Fibroblast of gingiva (primary cell): ENCODE measurements around the gene LENG9.
"Not testable (repeated sequence)": the region's sequence is repeated elsewhere in the genome, so short reads cannot be mapped to it uniquely, and the experiment has no call there.

Experiments used
- DNase-seq: peaks from one replicate; pipeline ENCODE4 v3.0.0-alpha.2; 2011; ENCODE audit warnings: low read depth

Gene LENG9

DNA sequence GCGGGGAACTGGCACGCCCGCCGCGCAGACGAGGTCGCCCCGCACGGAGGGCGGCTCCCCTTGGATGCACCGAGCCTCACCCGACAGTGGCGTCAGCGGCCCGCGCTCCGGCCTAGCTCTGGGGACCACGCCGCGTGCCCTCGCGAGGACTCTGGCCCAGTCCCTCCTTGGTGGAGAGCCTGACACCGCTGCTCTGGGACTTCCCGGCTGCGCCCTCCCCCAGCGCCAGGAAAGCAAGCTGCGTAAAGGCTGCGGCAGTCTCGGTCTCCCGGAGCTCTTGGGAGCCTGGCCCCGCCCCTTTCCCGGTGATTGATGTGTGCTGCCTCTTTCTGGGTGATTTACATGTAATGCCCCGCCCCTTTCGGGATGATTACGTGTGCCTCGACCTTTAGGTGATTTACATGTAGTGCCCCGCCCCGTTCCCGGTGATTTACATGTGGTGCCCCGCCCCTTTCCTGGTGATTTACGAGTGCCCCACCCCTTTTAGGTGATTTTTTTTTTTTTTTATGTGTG lies at the start of gene LENG9:
Gene LENG9 (minus strand): TSS at position 248 of the 513 bp plus-strand sequence. CDS start 252 bp downstream, outside the sequence.
- peak; percentile 99 for DNase-seq

DNA sequence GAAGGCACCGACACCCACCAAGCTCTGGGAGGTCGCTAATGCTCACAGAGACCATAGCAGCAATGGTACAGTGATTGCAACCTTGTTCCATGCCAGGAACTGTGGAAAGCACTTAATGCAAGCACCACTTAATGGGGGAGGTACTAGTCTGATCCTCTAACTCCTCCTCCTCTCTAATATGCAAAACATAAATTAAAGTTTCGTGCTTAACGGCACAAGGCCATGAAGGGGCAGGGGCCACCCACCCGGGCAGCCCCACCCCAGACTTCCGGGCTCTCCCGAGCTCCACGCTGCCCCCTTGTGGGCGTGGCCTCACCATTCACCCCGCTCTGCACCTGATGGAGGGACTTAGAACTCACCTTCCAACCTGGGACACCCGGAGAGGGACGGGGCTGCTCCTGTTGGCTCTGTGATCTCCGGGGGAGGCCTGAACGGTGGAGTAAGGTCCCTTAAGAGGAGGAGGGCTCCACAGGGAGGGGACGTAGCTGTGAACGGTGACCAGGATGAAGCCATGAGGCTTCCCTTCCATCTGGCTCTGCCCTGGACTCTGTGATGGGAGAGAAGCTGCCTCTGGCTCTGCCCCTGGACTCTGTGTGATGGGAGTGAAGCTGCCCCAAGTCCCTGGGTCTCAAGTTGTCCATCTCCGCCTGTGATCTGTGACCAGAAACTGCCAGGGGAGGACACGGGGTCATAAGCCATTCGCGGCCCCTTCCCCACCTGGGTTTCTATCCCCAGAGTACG lies 45.8 kb upstream of the LENG9 start:
- DNase-seq = not testable (repeated sequence)

DNA sequence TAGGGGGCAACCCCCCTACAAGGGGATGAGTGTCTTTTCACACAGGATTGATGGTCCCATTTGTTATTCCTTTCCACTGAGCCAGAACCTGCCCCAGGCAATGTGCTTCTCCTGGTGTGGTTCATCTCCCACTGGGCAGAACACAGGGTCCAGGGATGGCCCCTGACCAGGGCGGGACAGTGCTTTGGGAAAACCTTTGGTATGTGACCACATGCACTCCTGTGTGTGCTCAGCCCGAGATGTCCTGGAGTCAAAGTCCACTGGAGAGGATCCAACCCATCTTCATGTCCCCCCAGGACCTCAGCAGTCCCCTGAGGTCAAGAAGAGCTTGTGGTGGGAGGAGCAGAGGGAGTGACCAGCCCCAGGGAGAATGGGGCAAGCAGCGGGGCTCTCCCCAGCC lies 44.9 kb upstream of the LENG9 start:
- DNase-seq = not testable (repeated sequence)

DNA sequence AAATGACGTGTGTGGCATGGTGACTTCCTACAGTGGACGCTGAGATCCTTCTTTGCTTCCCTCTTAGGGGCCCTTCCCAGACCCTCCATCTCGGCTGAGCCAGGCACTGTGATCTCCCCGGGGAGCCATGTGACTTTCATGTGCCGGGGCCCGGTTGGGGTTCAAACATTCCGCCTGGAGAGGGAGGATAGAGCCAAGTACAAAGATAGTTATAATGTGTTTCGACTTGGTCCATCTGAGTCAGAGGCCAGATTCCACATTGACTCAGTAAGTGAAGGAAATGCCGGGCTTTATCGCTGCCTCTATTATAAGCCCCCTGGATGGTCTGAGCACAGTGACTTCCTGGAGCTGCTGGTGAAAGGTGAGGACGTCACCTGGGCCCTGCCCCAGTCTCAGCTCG lies 44.2 kb upstream of the LENG9 start:
- DNase-seq = no peak

DNA sequence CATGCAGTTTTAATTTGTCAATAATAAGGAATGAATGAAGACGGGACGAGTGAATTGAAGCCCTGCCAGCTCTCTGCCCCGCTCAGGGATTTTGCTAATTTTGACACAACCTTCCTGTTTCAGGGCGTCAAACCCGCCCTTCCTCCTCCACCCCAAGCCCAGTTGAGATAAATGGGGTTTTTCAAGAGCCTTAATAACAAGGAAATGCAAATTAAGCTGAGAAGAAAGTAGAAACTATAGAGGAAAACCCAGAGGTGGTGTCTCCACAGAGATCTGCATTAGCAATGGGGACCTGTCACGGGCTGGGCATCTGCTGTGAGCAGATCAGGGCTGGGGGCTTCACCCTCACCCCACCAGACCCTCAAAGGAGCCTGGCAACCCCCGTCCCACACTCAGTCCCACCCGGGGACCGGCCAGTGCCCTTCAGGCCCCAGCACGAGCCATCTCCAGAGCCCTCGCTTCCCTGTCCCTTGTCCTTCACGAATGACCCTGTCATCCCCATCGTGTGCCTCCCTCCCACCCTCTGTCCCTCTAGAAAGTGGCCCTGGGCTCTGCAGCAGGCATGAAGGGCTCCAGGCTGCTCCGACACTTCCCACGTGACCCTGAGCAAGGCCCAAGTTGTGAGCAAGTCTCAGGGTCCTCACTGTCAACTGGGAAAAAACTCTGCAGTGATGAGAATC lies 43.6 kb upstream of the LENG9 start:
- DNase-seq = not testable (repeated sequence)

DNA sequence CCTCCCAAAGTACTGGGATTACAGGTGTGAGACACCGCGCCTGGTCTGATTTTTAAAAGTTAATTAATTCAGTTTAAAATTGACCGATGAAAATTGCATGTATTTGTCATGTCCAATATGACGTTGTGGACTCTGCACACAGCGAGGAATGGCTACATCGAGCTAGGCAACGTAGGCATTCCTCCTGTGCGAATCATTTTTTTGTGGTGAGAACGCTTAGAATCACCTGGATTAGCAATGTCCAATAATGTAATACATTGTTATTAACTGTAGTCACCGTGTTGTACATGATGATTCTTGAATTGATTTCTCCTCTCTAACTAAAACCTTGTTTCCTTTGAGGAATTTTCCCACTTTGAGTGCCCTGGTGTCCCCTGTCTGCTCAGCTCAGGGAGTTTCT lies 42.5 kb upstream of the LENG9 start:
- DNase-seq = no peak

DNA sequence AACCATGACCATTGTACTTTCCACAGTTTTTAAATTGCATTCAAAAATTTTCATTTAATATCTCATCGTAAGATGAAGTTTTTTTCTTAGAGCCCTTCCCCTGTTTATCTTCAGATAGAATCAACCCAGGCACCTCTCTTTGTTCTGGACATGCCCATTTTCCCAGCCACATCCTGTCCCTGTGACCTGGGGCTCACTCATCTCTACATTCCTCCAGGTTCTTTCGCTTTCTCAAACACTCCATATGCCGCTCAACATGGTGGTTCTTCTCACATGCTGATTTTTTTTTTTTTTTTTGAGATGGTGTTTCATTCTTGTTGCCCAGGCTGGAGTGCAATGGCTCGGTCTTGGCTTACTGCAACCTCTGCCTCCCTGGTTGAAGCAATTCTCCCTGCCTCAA lies 42.0 kb upstream of the LENG9 start:
- DNase-seq = not testable (repeated sequence)

DNA sequence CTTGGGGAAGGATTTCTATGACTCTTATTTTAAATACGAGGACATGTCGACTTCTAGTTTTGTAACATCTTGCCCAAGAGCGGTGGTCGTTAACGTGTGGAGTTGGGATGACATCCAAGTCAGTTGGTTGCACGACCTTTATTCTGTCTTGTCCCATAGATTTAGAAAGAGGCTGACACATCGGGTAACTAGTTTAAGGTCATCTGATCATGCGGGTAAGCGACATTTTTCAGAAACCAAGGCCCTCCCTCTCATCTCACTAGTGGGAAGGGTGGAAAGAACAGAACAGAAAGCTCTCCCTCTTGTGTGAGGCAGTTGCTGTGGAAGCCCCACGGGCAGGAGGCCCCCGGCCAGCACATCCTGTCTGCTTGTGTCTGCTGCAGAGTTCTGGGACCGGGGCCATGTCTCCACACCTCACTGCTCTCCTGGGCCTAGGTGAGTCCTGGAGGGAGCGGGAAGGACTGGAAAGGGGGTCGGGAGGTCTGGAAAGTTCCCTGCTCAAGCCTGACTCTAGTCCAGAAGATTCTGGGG lies 39.0 kb upstream of the LENG9 start, which contains the start of gene LAIR2:
Gene LAIR2 (plus strand): TSS at position 314 of the 531 bp plus-strand sequence. CDS start 88 bp downstream, at position 402.
- no peak for DNase-seq

DNA sequence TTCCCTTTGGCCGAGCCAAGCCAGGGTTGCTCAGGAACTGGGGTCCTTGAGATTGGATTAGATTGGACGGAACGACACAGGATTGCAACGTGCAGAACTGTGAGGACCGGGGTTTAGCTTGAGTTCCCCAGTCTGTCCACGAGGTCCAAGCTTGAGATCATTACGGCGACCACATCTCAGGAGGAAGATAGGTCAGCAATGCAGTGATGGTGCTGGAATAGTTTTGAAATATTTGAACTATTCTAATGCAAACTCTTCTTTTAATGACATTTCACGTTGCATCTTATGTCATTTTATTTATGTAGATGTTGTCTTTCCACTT lies 34.8 kb upstream of the LENG9 start:
- DNase-seq = not testable (repeated sequence)

DNA sequence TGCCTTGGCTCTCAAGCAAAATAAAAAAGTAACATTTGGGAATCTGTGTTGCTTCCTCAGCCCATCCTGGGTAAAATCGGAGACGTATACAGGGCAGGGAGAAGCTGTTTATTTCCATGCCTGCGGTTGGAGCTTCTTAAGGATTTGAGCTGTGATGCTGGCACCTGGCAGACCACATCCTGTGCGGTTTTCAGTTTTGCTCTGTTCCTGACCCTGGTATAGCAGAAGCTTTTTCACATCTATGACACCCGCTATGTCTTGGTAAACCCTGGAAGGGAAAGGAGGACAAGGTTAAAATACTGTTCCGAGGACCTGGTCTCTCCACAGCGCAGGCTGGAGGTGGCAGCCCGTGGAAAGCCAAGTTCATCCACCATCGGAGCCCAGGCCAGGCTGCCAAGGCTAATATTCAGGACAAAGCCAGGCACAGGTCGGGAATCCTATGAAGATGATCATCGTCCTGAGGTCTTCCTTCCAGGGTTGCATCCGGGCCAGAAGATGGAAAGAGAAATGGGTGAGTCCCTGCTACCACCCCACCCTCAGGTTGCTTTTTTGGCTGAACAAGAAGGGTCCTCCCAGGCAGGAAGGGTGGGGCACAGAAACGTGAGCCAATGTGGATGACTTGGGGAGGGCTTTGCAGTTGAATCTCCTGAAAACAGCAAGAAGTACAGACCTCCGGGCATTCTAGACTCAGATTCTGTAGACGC lies 34.3 kb upstream of the LENG9 start:
- not testable (repeated sequence) for DNase-seq

DNA sequence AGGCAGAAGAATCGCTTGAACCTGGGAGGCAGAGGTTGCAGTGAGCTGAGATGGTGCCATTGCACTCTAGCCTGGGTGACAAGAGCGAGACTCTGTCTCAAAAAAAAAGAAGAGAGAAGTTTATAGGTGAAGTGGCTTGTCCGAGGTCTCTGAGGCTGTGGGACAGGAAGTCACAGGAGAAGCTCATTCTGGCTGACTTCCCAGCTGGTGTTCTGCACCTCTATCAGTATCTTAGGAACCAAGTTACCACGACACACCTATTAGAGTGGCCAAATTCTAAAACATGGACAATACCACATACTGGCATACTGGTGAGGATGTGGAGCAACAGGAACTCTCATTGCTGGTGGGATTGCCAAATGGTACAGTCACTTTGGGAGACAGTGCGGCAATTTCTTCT lies 31.7 kb upstream of the LENG9 start:
- DNase-seq = not testable (repeated sequence)

DNA sequence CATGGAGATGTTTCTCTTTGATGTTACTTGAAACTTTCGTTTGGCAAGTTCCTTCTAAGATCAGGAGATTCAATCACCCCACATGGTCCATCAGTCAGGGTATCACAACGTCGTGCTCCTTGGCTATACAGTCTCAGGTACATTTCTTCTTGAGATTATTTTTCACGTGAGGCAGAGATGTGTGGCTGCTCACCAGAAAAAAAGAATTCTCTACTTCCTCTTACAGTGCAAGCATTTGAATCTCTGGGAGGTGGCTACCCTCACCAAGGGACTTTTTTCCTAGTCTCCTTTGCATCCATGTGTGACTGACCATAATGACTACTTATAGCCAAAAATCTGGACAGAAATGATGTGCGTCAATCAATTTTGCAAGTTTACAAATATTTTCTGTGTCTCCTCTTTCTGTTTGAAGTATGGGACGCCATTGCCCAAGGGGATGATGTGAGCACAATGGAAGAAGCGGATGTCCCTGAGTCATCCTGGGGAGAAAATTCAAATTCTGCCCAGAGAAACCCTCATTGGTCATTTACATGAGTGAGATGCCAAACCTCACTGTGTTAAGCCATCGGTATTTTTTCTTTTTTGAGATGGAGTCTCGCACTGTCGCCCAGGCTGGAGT lies 30.5 kb upstream of the LENG9 start:
- DNase-seq = no peak

DNA sequence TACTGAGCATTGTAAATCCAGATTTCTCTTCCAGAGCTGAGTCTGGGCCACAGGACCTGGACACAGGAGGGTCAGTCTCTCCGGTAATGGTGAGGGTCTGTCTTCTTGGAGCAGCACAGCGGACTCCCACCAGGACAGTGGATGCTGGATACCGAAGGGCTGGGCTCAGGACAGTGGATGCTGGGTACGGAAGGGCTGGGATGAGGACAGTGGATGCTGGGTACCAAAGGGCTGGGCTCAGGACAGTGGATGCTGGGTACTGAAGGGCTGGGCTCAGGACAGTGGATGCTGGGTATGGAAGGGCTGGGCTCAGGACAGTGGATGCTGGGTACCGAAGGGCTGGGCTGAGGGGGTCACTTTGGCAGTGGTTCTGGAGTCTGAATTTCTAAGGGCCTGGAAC lies 29.5 kb upstream of the LENG9 start:
- DNase-seq = not testable (repeated sequence)

DNA sequence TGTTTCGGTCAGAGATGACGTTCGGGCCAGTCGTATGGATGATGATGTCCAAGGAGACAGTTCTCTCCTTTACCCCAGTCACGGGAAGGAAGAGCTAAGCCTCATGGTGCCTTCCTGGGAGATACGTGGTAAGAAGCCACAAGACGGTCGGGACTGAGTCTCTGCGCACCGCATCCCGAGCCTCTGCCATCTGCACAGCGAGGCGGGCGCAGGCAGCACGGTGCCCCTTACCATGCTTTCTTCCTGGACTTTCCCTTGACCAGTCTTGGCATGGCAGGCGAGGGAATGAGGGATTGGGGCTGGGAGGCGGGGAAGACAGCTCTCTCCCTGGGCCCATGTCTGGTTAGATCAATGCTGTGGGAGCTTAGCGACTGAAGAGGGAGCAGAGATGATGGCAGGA lies 29.0 kb upstream of the LENG9 start:
- DNase-seq = no peak

DNA sequence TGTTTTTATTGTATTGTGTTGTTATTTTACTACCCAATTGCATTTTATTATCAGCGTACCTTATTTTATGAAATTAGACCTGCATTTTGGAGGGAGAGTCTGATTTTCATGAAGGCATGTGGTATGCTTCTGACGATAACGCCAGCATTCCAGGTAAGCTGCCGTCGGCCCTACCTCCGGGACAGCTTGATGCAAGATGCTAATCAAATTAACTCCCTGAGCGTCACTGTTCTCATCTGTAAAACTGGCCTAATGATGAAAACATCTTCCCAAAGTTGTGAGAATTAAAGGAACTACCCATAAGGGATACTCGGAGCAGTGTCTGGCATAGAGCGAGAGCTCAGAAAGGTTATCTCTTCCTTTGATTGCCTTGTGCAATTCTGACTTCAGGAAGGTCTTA lies 26.2 kb upstream of the LENG9 start:
- DNase-seq = no peak

DNA sequence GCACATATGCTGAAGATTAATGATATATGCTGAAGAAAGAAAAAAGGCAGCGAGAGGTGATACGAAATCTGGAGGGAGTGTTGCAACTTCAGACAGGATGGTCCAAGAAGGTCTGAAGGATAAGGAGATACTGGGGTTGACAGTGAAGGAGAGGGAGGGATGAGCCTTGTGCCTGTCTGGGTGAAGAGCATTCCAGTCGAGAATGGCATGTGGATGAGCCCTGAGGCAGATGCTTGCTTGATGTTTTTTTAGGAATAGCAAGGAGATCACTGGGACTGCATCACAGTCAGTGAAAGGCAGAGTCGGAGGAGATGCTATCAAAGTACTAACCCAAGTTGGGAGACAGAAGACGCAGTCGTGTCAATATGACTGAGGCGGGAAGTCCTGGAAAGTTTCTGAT lies 25.8 kb upstream of the LENG9 start:
- no peak for DNase-seq

DNA sequence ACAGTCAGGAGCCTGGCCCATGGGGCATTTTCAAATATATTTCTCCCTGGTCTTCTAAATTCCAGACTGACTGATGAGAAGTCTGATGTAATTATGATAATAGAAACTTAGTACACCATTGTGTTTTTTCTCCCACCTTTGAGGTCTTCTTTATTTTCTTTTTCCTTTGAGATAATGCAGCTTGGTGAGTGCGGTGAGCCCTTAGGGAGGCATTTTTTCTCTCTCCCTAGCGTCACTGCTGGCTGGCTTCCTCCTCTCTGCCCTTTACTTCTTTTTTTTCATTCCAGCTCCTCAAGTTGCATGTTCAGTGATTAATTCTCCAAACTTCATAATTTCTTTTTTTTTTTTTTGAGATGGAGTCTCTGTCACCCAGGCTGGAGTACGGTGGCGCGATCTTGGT lies 22.3 kb upstream of the LENG9 start:
- DNase-seq = peak; percentile 13

DNA sequence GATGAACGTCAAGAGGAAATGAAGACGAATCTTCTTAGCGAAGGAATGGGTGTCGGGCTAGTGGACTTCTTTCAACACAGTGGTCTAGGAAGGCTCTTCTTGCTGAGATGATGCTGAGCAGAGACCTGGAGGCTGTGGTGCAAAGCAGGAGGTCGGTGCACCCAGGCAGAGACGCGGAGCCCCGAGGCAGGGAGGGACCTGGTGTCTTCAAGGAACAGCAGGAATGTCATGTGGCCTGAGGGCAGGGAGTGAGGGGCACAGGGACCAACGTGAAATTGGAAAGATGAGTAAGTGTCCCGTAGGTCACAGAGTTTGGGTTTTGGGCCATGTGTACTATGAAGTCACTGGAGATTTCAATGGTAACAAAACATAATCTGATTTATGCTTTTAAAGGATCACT lies 20.9 kb upstream of the LENG9 start:
- no peak for DNase-seq

DNA sequence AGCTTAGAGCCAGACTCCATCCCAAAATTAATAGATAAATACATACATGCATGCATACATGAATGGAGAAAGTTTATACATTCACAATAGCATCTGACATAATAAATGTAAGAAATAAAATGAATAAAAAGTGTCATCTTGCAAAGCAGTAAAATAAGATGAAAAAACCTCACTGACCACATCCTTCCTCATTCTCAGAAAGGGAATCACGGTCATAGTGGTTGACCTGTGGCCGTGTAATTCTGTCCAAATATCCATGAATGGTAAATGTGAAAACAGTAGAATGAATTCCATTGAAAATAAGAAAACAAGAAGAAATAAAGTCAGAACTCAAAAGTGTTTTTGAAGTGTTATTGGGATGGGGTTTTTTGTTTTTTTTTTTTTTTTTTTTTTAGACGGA lies 19.3 kb upstream of the LENG9 start:
- DNase-seq = no peak

DNA sequence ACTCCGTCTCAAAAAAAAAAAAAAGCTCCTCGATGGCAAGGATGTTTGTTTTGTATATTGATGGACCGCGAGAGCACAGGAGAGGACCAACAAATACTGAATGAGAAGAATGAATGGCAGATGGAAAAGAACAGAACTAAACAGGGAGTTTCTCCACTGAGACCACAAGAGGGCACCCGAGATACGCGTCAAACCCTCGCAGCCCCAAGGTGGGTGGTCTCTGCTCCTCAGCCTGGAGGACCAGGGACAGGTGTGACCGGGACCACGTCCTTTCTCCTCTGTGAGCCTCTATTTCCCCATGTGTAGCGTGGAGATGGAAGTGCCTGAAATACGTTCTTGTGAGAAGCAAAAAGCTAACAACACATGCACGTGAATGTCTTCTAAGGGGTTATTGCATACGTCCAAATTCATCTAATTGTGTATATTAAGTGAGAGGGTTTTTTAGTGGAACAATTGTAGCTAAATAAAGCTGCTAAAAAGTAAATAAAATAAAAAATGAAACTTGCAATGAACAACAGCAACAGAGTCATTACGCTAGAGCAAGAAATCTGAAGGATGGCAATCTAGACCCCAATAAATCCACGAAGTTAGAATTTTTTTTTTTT lies 17.9 kb upstream of the LENG9 start:
- DNase-seq = no peak

DNA sequence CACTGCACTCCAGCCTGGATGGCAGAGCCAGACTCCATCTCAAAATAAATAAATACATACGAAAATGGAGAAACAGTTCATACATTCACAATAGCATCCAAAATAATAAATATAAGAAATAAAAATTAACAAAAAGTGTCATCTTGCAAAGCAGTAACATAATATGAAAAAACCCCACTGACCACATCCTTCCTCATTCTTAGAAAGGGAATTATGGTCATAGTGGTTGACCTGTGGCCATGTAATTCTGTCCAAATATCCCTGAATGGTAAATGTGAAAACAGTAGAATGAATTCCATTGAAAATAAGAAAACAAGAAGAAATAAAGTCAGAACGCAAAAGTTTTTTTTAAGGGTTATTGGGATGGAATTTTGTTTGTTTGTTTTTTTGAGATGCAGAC lies 16.5 kb upstream of the LENG9 start:
- DNase-seq = no peak
